ENCODE results near the gene MARVELD1.

DNA sequence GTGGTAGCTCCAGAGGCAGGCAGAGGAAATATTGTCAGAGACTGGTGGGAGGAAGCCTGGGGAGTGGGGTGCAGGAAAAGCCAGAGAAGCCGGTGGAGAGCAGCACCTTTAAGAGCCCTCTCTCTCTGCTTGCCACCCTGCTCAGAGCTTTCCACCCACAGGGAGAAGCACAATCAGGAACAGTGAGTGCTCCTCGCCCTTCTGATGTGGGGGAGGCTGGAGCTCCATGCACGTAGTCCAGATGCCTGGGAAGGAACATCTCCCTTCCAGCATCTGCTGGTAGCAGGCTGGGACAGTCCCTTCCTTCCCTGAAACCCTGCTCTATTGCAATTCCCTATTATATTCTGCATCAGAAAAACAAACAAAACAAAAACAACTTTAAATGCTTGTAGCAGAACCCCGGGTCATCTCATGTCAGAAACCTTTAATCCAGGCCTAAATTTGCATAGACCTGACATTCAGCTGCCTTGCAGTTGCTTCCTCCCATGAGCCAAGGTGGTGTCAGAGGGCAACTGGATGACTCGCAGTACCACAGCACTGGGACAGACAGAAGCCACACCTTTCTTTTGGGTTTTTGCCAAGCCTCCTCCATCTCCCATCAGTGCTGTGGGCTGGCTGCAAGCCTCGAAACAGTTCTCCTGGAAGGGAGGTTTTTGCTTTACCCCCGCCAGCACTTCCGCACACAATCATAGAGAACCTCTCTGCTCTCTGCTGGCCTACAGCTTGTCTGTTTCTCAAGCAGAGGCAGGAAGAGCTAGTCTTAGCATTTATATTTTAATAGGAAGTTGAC, 39.6 kb upstream of the MARVELD1 start:
- TF ChIP-seq, protein P1, sequence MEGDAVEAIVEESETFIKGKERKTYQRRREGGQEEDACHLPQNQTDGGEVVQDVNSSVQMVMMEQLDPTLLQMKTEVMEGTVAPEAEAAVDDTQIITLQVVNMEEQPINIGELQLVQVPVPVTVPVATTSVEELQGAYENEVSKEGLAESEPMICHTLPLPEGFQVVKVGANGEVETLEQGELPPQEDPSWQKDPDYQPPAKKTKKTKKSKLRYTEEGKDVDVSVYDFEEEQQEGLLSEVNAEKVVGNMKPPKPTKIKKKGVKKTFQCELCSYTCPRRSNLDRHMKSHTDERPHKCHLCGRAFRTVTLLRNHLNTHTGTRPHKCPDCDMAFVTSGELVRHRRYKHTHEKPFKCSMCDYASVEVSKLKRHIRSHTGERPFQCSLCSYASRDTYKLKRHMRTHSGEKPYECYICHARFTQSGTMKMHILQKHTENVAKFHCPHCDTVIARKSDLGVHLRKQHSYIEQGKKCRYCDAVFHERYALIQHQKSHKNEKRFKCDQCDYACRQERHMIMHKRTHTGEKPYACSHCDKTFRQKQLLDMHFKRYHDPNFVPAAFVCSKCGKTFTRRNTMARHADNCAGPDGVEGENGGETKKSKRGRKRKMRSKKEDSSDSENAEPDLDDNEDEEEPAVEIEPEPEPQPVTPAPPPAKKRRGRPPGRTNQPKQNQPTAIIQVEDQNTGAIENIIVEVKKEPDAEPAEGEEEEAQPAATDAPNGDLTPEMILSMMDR (conservative IDR thresholded peaks at IDR 0.05; ENCODE audit: low read depth, low read length): no peak
- TF ChIP-seq EZH2phosphoT487 (IDR thresholded peaks at IDR 0.05; ENCODE audit: borderline replicate concordance, low read length): no peak
- TF ChIP-seq EZH2 (IDR thresholded peaks at IDR 0.05; ENCODE audit: low read length, unreplicated experiment): no peak

Measured in PC-3 (cell line).